ENCODE data around the gene GSK3B. TPM values are rescaled to one million over a fixed set of nuclear protein-coding genes. Genes with fewer than 3 reads are reported as not detected.

The GSK3B gene
- total RNA-seq, 1 experiment from 2014 or later, result 56.5 TPM

DNA sequence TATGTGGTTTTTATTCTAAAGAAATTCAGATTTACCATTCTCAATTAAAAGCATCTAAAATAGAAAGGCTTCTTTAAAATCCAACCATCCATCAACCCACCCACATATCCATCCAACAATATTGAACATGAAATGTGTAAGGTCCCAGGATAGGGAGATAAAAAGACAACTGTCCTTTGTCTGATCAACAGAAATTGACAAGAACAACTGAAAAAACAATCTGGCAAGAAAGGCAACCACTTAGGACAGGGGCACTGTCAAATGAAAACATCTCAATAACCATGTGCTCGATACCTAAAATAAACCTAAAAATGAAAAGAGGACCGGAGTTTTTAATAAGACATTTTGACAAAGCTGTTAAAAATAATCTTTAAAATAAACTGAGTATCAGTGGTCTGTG, 245.1 kb downstream of the GSK3B start:
- TF ChIP-seq, protein P1, sequence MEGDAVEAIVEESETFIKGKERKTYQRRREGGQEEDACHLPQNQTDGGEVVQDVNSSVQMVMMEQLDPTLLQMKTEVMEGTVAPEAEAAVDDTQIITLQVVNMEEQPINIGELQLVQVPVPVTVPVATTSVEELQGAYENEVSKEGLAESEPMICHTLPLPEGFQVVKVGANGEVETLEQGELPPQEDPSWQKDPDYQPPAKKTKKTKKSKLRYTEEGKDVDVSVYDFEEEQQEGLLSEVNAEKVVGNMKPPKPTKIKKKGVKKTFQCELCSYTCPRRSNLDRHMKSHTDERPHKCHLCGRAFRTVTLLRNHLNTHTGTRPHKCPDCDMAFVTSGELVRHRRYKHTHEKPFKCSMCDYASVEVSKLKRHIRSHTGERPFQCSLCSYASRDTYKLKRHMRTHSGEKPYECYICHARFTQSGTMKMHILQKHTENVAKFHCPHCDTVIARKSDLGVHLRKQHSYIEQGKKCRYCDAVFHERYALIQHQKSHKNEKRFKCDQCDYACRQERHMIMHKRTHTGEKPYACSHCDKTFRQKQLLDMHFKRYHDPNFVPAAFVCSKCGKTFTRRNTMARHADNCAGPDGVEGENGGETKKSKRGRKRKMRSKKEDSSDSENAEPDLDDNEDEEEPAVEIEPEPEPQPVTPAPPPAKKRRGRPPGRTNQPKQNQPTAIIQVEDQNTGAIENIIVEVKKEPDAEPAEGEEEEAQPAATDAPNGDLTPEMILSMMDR (conservative IDR thresholded peaks at IDR 0.05), result no peak
- H2BK15ac ChIP-seq (ENCODE audit: low read depth, low read length), result no peak overlapping the region
- Mint-ChIP-seq H3K9me3 (peaks cover 0 to 4% of the 10 kb centered on the region in 2 experiments; a peak in 2 of 5 replicates), H3K27ac (no peak overlapping the region), H3K4me1 (no peaks in the 10 kb centered on the region), H3K36me3 (ENCODE audit: insufficient read depth in 1 of 3, low read depth in 3 of 3) (peaks cover 6 to 22% (median 16%) of the 10 kb centered on the region in 3 experiments), H3K27me3 (ENCODE audit: low read depth) (no peaks in the 10 kb centered on the region), H3K4me3 (no peak overlapping the region)
- H3K4me1 ChIP-seq (ENCODE audit: insufficient read depth, low read length), result no peaks in the 10 kb centered on the region
- no peak overlapping the region for H3K9ac ChIP-seq (ENCODE audit: extremely low read depth, insufficient read length, low read length)
- WGBS (ENCODE audit: extremely low coverage, insufficient read length, low lambda C conversion rate), result no CpG with 5 or more reads among the region's 2 CpGs
- H2BK12ac ChIP-seq (ENCODE audit: insufficient read length, low read depth, low read length), result no peak overlapping the region
- no peak overlapping the region for H3K27ac ChIP-seq (ENCODE audit: insufficient read length, low read depth, low read length)
- no peak overlapping the region for H3T11ph ChIP-seq (ENCODE audit: low read length)
- H3K79me1 ChIP-seq (ENCODE audit: insufficient read depth, low read depth, low read length, poor library complexity, severe bottlenecking), result no peaks in the 10 kb centered on the region
- H3K79me2 ChIP-seq (ENCODE audit: insufficient read depth, low read length), result no peaks in the 10 kb centered on the region
- H4K20me1 ChIP-seq (ENCODE audit: control insufficient read depth, insufficient read depth, insufficient read length), result no peaks in the 10 kb centered on the region
- no peaks in the 10 kb centered on the region for H3K9me3 ChIP-seq (ENCODE audit: control insufficient read depth, low read depth, low read length)
- no peak overlapping the region for H3K14ac ChIP-seq (ENCODE audit: insufficient read depth, low read length)
- H3K23ac ChIP-seq (ENCODE audit: insufficient read length, low read depth, low read length), result no peak overlapping the region
- H4K91ac ChIP-seq (ENCODE audit: insufficient read length, low read depth, low read length), result no peak overlapping the region
- no peak overlapping the region for H2AFZ ChIP-seq (ENCODE audit: low read length)
- no peaks in the 10 kb centered on the region for H3K27me3 ChIP-seq (ENCODE audit: insufficient read depth, low read length)
- no peak overlapping the region for H3K4me2 ChIP-seq (ENCODE audit: insufficient read depth, insufficient read length, low read length)
- no peak overlapping the region for H2BK5ac ChIP-seq (ENCODE audit: insufficient read length, low read length)
- H3K18ac ChIP-seq (ENCODE audit: insufficient read length, low read depth, low read length), result no peak overlapping the region
- H4K8ac ChIP-seq (replicated peaks; ENCODE audit: insufficient read length, low read depth, low read length), result no peak overlapping the region
- no peak overlapping the region for H3K56ac ChIP-seq (ENCODE audit: insufficient read length, low read depth, low read length)
- no peak overlapping the region for H3K4ac ChIP-seq (ENCODE audit: low read depth, low read length)
- no peak for DNase-seq
- H2AK5ac ChIP-seq (ENCODE audit: insufficient read length, low read length), result no peak overlapping the region
- no peaks in the 10 kb centered on the region for H3K23me2 ChIP-seq (ENCODE audit: insufficient read length, low read depth, low read length, poor library complexity, severe bottlenecking)
- H2BK120ac ChIP-seq (ENCODE audit: low read depth, low read length, poor library complexity, severe bottlenecking), result no peak overlapping the region
- no peak overlapping the region for H4K5ac ChIP-seq (ENCODE audit: insufficient read length, low read depth, low read length)
- H2BK20ac ChIP-seq (ENCODE audit: low read depth, low read length, poor library complexity, severe bottlenecking), result no peak overlapping the region
